ENCODE measurements around the gene PPT2. TPM values are rescaled to one million over a fixed set of nuclear protein-coding genes. Genes with fewer than 3 reads are reported as not detected.

Gene PPT2
- total RNA-seq, 2 experiments from 2014 or later, result 25.2 to 26.2 TPM

GRCh38 chr6:32168807-32169591 is 15.1 kb downstream of the PPT2 start:
- ChIA-PET POLR2A (no interaction called here), CTCF (no interaction called here)

GRCh38 chr6:32170294-32170693 is 16.4 kb downstream of the PPT2 start:
- ChIA-PET CTCF (no interaction called here), POLR2A (no interaction called here)

DNA sequence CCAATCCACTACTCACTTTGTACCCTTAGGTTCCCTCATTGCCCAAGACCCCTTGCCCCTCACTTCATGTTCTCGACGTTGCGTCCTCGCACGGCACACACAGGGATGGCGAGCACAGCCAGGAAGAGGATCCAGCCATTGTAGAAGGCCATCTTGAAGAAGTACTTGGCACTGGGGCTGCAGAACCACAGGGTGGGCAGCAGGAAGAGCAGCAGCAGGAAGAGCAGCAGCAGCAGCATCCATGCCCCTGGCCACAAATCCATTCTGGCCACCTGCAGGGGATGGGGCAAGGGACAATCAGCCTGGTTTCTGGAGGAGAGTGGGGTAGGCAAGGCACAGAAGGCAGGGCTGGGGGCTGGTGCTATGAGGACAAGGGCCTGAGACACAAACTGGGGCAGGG is 17.3 kb downstream of the PPT2 start:
- ChIA-PET CTCF (no interaction called here), POLR2A (no interaction called here)

GRCh38 chr6:32173051-32173727 is 19.2 kb downstream of the PPT2 start:
- ChIA-PET POLR2A (no interaction called here), CTCF (no interaction called here)

DNA sequence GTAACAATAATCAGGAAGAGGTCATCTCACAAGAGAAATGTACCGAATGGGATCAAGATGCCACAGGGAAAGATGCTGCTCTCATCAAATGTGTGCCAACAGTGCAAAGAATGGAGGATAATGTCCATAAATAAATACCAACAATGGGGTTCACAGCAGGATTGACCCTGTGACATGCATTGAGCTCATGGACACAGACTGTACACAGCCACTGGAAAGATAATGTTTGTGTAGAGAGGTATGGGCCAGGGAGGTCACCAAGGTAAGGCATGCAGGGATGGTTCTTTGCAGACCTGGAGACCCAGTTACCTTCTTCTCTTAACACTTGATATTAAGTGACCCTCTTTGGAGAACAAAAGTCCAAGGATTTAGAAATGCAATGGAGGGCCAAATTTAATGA is 20.5 kb downstream of the PPT2 start:
- POLR2A ChIA-PET, result no interaction called here
- CTCF ChIA-PET, result no interaction called here

- CTCF ChIA-PET, result no interaction called here
- POLR2A ChIA-PET, result no interaction called here
These were observed 21.4 kb downstream of the PPT2 start for GRCh38 chr6:32175322-32175710.

GRCh38 chr6:32175711-32176475 is 22.0 kb downstream of the PPT2 start, which contains the start of gene AGPAT1:
Gene AGPAT1, minus strand, starts transcription at chr6:32176084. Its CDS starts 4,588 bp downstream, at chr6:32171496.
- POLR2A ChIA-PET, result interaction anchor here (0.7 kb wide), 1 partner anchor 17 kb away, joined by 4 read pairs; the partner anchor contains the start of gene GPSM3
- CTCF ChIA-PET, result interaction anchor here (1.5 to 1.7 kb wide), 2 partner anchors 12 to 20 kb away, joined by 4 read pairs; no protein-coding TSS in a partner anchor

GRCh38 chr6:32176476-32177182 is 22.7 kb downstream of the PPT2 start:
- ChIA-PET POLR2A (interaction anchor here (0.7 kb wide), 1 partner anchor 16 kb away, joined by 4 read pairs; the partner anchor contains the start of gene GPSM3), CTCF (interaction anchor here (1.5 to 1.7 kb wide), 2 partner anchors 11 to 19 kb away, joined by 4 read pairs; no protein-coding TSS in a partner anchor)

DNA sequence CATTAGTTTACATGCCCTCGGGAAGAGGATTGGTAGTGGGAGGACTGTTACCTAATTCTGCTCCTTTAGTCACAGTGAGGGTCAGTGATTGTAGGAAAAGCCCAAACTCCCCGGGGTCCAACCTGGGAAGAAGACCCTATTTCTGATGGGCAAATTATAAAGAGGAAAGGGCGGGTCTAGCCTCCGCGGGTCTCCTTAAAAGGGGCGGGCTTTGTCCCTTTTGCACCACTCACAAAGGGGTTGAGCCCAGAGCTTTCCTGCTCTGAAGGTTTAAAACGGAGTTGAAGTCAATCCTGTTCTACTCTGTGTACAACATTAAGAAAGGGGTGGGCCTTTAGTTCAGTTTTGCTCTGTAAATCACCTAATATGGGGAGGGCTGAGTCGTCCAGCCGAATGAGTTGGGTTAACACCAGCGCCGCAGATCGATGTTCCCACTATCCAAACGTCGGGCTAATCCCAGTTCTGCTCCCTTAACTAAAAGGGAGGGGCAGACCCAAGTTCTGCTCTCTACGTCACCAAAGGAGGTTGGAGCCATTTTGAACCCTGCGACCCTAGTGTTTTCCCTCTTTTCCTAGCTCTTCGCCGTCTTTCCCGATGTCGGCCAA is 23.3 kb downstream of the PPT2 start:
- POLR2A ChIA-PET, result no interaction called here
- CTCF ChIA-PET, result interaction anchor here (1.5 to 1.7 kb wide), 2 partner anchors 10 to 18 kb away, joined by 4 read pairs; no protein-coding TSS in a partner anchor

DNA sequence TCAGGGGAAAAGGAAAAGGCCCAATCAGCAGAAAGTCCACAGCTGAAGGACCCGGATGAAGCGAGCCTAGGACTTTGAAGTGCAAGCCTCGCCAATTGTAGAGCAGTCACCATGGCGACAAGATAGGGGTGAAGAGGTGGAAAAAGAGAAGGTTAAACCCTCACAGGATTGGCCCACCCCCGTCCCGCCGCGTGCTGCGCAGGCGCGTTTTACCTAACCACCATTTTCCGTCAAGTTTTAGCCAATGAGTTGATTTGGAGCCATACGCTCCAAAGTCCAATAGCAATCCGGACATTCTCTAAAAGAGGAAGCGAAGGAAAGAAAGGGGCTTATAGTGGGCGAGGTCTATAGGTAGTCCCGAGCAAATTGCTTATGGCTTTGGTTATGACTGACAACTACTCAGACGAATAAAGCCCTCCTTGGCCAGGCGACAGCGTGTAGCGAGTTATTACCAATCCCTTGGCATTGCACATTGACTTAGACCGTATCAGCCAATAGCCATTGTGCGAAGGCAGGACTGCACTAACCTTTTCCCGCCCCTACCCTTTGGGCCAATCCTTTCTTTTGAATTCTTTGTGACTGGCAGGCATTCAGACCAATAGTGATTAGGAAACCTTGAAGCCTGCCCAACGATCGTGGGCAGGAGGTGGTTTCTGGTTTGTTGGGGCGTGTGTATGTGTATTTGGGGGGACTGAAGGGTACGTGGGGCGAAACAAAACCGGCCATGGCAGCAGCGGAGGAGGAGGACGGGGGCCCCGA is 24.0 kb downstream of the PPT2 start, which contains the start of gene RNF5:
Gene RNF5 (plus strand): TSS at position 618 of the 759 bp plus-strand sequence. CDS start 107 bp downstream, at position 725.
- POLR2A ChIA-PET, result interaction anchor here (1.2 kb wide), 1 partner anchor 15 kb away, joined by 7 read pairs; the partner anchor contains the start of gene GPSM3
- CTCF ChIA-PET, result interaction anchor here (1.2 to 1.5 kb wide), 2 partner anchors 10 to 15 kb away, joined by 4 to 7 read pairs; partner anchors contain the start of gene GPSM3

DNA sequence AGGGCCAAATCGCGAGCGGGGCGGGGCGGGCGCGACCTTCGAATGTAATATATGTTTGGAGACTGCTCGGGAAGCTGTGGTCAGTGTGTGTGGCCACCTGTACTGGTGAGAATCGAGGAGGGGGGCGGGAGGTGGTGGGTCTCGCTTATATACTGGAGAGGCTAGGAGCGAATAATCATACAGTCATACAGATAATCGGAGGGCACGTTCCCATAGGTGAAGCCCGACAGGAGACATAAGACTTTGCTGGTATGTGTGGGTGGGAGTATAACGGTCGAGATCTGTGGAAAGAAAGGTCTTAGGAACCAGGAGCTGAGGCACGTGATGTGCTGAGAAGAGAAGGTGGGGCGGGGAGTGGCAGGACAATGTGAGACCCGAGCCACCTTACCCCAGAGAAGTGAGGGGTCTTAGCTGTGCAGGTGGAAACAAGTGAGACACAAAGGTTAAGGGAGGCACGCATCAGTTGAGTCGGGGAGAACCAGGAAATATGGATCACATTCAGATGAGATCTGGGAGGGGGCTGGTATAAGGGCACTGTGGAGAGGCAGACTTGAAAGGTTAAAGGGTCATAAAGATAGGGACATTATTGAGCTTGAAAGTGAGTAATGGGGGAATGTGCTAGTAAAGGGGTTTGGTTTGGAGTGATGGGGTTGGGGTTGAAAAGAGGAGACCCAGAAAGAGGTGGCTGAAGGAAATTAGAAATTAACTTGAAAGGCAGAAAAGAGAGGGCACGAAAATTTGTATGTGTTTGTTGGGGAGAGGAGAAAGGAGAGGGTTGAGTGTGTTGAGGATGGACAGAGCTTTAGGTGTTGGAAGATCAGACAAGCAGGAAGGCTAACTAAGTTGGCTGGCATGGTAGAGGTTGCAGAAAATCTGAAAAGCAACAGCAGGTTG is 24.9 kb downstream of the PPT2 start:
- CTCF ChIA-PET, result interaction anchor here (0.7 to 1.5 kb wide), 4 partner anchors 9 to 67 kb away, joined by 4 to 7 read pairs (median 5); partner anchors contain the start of gene GPSM3

DNA sequence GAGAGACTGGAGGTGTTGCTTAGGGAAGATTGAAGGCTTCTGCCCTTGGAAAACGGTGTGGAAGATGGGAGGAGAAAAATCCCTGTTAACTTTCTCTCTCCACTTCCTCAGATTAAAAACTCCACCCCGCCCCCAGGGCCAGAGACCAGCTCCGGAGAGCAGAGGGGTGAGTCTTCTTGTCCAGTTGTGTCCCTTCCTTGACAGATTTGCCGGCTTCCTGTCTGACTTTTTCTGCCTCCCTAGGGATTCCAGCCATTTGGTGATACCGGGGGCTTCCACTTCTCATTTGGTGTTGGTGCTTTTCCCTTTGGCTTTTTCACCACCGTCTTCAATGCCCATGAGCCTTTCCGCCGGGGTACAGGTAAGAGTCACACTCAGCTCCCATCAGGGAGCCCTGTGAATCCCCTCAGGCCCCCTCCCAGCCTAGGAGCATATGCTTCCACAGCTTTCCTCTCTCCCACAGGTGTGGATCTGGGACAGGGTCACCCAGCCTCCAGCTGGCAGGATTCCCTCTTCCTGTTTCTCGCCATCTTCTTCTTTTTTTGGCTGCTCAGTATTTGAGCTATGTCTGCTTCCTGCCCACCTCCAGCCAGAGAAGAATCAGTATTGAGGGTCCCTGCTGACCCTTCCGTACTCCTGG is 25.9 kb downstream of the PPT2 start:
- CTCF ChIA-PET, result interaction anchor here (1.3 to 1.5 kb wide), 2 partner anchors 13 to 16 kb away, joined by 6 to 7 read pairs; partner anchors contain the start of gene GPSM3
- POLR2A ChIA-PET, result interaction anchor here (0.7 to 1.2 kb wide), 2 partner anchors 16 to 51 kb away, joined by 4 to 11 read pairs; no protein-coding TSS in a partner anchor

More for the DNA sequence above, 24.9 kb downstream of the PPT2 start:
- POLR2A ChIA-PET, result interaction anchor here (0.5 to 1.2 kb wide), 5 partner anchors 11 to 167 kb away, joined by 3 to 16 read pairs (median 7); partner anchors contain the start of genes GPSM3 and PBX2

DNA sequence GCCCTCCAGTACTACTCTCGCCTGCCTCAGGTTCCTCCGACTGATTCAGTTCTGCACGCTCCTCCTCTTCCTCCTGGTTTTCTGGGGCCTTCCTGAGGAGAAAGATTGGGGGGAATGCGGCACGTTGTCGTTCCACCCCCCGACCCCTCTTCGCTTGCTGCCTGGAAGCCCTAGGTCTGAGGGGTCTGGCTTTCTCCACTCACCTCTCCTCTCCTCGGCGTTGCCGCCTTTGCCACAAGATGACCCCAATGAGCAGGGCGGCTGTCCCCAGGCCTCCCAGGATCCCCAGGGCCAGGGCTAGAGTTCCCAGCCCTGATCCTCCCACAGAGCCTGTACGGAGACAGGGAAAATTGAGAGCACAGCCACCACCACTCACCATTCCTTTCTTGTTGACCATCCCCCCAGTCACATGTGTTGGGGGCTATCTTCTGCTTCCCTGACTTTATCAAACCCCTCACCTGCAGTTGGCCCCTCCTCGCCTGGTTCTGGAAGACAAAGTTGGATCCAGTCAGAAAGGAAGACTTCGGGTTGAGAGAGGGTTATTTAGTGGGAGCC is 27.3 kb downstream of the PPT2 start:
- ChIA-PET POLR2A (no interaction called here), CTCF (no interaction called here)

GRCh38 chr6:32181915-32182529 is 28.1 kb downstream of the PPT2 start:
- ChIA-PET CTCF (interaction anchor here (1.3 kb wide), 1 partner anchor 13 kb away, joined by 5 read pairs; no protein-coding TSS in a partner anchor), POLR2A (no interaction called here)

- CTCF ChIA-PET, result interaction anchor here (1.3 kb wide), 1 partner anchor 12 kb away, joined by 5 read pairs; no protein-coding TSS in a partner anchor
- POLR2A ChIA-PET, result interaction anchor here (0.7 kb wide), 1 partner anchor 9 kb away, joined by 3 read pairs; no protein-coding TSS in a partner anchor
These were observed 28.6 kb downstream of the PPT2 start for GRCh38 chr6:32182555-32182981.
